ENCODE data around the gene UCN.
"Not testable (repeated sequence)": the region's sequence is repeated elsewhere in the genome, so short reads cannot be mapped to it uniquely, and the experiment has no call there.

Gene UCN

DNA sequence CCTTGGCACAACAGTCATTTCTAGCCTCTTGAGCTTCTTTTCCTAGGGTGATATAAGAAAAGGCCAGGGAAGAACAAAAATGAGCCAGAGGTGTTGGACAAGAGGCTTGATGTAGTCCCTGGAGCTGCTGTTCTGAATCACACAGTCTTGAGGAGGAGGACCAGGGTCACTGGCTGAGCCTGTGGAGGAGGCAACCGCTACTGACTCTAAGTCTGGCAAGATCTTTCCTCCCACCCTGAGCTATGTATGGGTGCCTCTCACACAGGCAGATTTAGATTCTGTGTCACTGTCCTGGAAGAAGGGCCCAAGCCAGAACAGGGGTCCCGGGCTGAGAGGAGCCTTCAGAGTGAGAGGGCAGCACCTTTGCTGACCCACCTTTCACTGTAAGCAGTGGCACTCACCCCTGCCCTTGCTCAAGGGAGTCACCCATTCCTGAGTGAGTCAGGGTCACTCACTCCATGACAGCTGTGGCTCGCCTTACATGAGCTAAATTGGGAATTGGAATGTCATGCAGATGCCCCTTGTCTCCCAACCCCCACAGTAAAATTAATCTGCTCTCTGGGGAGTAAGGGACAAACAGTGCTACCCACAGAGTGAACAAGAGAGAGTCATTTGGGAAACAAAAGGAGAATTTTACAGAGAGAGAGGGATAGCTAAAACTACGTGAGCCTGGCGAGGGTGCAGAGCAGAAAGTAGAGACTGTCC, 26.2 kb downstream of the UCN start, which contains the start of gene TRIM54:
TRIM54 (plus strand) TSS at position 575 of the 705 bp plus-strand sequence. CDS start 303 bp downstream, outside the sequence.
- DNase-seq, result no peak

DNA sequence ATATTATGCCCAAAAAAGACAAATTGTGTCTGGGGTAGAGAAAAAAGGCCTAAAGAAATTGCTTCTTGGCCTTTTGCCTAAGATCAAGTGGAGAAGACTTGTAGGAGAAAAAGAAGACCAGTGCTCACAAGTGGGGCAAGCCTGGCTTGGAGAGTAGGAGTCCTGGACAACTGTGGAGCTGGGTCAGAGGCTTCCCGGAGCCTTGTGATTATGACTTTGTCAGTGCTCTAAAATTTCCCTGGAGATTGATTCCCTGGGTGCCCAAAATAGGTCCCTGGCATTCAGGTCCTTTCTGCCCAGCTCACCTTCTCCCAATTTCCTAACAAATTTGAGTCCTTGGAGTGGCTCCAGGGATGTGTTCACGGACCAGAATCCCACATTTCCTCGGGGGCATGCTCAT, 26.8 kb downstream of the UCN start:
- DNase-seq, result no peak

DNA sequence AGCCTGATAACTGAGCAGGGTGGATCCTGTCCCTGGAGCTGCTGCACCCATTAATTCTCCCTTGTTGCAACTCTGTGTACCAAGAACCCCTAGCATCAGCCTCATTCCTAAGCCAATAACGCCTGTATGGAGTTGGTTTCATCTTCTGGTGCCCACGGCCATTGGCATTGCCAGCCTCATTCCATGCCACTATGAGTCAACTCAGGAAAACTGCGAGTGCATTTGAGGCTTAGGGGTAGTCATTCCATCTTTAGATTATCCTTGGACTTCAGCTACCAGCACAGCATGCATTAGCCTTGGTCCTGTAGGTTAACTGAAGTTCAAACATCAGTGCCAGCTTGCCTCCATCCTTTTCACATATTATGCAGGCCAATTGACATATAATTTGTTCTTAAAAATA, 27.4 kb downstream of the UCN start:
- DNase-seq, result no peak

DNA sequence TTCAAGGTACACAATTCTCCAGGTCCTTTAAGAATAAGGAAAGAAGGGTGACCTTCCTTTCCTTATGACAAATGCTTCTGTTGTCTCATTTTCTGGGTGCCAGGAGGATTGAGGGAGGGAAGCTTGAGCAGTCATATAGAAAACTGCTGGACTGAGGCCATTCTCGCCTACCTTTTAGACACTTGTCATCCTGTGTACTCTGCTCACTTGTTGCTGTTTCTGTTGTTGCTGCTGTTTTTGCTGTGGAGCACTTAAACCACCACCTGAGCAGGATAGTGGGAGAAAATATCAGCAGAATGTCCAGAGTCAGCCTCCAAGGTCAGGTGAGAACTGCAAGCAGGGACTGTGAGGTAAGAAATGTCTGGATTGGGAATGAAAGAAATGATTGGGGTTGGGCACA, 30.2 kb downstream of the UCN start:
- DNase-seq, result no peak

DNA sequence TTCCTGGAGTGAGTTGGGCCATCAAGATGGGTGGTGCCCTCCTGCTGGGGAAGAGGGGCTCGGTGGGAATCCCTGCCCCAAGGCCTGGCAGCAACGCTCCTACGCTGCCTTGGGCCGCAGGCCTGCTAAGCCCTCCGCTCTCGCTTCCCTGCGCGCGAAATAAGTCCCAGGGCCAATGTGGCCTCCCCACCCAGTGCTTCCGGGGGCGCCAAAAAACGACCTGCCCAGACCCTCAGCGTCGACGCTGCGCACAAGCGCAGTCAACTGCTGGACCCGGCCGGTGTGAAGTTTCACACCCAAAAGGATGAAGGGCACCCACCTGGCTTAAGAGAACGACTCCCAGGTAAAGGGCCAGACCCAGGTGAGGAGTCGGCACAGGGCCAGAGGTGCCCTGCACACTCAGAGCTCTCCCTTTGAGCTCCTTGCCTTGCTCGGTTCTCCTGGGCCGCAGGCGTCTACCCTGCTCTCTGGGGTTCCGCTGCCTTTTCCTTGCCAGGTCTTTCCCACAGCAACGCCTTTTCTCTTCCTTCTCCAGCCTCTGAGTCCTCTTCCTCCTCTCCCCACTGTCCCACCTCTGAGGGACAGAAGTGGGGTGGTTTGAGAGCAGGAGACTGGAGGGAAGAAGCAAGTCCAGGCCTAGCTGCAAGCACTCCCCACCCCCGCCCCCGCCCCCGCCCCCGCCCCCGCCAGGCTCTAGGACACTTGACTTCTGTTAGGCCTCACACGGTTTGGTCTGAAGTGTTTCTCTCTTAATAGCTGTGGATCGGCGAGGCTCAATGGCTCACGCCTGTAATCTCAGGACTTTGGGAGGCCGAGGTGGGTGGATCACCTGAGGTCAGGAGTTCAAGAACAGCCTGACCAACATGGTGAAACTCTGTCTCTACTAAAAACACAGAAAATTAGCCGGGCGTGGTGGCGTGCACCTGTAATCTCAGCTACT, 32.8 kb downstream of the UCN start, which contains the start of gene DNAJC5G:
DNAJC5G (plus strand) TSS at position 223 of the 940 bp plus-strand sequence. CDS start 1,296 bp downstream, outside the sequence.
- no peak for DNase-seq

DNA sequence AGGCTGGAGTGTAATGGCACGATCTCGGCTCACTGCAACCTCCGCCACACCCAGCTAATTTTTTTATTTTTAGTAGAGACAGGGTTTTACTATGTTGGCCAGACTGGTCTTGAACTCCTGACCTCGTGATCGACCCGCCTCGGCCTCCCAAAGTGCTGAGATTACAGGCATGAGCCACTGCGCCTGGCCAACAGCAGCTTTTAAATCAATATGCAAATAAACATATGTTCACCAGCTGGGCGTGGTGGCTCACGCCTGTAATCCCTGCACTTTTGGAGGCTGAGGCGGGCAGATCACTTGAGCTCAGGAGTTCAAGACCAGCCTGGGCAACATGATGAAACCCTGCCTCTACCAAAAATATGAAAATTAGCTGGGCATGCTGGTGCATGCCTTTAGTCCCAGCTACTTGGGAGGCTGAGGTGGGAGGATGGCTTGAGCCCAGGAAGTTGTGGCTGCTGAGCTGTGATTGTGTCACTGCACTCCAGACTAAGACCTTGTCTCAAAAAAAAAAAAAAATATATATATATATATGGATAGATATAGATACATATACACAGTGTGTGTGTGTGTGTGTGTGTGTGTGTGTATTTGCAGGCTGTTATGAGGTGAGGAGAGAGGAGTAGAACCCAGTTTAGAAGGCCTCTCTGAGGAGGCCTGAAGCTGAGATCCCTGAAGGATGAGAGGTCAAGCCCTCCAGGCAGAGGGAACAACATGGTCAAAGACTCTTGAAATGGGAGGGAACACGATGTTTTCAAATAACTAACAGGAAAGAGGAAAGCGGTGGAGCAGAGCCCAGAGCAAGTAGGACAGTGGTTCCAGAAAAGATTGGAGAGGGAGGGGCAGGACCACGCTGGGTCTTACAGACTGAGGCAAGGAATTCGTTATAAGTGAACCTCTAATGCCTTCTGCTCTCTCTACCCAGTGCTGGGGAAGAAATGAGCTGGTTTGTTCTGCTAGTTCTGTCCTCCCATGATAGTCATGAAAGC, 35.4 kb downstream of the UCN start:
- not testable (repeated sequence) for DNase-seq

DNA sequence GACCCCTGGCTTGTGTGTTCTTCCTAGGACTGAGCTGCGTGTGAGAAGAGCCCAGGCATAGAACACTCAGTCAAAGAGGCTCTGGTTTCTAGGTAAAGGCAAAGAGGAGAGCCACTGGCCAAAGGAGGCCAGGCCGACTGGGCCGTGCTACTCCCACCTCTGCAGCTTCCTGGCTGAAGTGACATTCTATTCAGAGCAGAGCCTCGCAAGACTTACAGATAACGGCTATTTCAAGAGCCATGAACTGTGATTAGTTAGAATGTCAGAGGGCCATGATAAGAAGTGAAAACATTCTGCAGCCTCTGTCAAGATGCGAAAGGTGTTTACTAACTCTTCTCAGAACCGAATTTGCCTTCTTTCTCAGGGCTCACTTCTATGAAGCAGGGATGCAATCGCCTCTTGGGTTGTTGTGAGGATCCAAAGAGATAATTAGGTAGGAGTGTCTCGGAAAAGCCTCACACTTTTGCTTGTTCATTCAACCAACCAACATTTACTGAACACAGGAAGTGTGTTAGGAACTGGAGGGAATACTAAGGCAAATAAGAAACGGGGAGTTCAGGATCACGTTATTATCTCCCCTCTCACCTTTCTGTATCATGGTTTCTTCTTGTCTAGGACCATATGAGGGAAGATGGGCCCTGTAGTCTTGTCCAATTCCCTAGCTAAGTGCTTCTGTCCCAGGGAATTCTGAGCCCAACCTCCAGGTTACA, 36.5 kb downstream of the UCN start:
- DNase-seq, result no peak

DNA sequence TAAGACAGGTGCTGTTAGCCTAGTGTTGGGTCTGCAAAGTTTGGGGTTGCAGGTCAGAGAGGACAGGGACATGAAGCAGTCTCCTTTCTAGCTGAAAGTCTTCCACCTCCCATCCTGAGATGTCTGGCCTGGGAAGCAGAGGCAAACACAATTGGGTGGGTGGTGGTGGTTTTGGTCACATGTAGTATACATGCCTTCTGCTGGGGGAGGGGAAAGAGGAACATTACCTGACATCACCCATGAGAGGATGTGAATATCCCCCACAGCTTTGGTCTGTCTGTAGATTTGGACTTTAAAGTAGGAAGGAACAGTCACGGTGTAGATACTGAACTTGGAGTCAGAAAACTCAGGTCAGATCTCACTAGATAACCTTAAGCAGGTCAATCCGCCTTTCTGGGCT, 37.6 kb downstream of the UCN start:
- DNase-seq, result no peak

DNA sequence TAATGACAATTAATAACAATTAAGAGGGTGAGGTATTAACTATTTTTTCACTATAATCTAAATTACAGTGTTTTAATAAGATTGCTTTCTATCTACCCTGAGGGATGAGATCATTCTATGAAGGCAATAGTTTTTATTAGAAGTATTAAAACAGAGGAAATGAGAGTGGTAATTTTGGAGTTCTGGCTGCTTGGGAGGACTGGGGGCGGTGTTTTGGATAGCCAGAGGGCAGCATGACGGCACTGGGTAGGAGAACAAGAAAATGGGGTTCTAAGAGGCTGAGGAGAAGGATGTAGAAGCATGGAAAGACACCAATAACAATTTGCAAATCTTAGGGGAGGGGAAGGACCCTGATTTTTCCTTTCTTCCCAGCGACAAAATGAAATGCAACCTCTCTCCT, 38.1 kb downstream of the UCN start:
- no peak for DNase-seq

DNA sequence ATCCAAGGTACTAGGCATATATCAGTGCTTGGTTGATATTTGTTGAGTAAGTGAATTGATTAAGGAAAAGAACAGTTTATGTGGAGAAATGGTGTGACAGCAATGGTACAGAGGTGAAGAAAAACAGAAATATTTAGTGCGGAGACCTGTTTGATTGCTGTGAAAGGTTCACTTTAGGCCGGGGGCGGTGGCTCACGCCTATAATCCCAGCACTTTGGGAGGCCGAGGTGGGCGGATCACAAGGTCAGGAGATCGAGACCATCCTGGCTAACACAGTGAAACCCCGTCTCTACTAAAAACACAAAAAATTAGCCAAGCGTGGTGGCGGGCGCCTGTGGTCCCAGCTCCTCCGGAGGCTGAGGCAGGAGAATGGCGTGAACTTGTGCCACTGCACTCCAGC, 39.9 kb downstream of the UCN start:
- not testable (repeated sequence) for DNase-seq

DNA sequence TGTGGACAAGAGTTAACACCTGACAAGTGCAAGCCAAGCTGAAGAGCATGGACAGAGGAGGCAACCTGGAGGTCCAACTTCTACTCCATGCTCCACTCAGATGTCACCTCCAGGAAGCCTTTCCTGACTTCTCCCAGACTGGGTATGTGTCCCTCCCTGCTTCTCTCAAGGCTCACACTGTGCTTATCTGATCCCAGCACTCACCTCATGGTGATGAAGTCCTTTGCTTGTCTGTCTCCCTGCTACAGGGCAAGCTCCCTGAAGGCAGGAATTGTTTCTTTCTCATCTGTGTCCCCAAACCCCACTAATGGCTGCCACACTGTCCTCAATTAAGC, 42.7 kb downstream of the UCN start:
- no peak for DNase-seq

DNA sequence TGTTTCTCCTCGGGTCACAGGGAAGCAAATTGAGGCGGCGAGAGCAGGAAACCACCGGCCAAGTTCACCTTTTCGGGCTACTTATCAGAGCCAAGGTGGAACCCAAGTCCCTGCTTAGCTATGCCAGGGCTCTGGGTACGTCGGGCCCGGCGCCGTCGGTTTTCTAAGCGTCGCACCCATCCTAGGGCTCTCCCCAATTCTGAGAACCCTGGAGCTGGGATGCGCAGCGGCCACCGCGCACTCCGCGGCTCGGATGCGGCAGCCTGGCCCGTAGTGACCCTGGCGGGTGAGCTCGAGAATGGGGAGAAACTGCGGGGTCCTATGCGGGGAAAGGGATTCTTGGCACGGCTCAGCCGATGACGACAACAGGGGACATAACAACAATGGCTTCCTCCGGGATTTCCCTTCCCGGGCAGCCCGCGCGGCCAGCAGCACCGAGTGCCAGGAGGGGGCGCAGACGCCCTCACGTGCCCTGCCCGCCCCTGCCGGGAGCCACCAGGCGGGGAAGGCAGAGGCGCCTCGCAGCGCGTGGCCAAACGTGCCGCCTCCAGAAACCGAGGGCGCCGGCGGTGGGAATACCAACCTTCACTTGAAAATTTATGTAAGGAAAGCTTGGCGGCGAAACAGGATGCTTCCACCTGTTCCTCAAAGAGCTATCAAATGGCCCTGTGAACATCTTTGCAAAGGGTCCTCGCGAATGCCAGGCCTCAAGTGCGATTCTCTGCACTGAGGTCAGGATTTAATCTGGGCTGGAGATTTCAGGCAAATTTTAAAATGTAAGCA, 43.3 kb downstream of the UCN start:
- peak; percentile 22 for DNase-seq

DNA sequence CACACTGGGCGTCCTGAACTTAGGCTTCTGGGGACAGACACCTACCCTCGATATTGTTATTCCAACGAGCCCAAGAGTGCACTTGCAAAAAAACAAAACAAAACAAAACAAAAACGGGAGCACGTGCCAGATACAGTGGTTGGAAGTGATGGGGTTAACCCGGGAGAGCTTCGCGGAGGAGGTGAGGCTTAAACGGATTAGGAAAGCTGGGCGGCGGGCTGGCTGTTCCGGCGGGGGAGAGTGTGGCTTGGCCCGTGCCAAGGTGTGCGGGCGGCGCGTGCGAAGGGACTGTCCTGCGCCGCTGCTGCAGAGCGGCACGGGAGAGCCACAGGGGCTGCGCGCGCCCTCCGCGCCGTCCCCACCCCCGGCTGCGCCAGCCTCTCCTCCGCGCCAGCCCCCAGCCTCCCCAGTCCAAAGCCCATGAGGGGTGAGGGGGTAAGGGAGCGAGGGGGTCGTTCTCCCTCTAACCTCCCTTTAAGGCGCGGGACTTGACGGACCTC, 43.9 kb downstream of the UCN start:
- DNase-seq, result no peak

DNA sequence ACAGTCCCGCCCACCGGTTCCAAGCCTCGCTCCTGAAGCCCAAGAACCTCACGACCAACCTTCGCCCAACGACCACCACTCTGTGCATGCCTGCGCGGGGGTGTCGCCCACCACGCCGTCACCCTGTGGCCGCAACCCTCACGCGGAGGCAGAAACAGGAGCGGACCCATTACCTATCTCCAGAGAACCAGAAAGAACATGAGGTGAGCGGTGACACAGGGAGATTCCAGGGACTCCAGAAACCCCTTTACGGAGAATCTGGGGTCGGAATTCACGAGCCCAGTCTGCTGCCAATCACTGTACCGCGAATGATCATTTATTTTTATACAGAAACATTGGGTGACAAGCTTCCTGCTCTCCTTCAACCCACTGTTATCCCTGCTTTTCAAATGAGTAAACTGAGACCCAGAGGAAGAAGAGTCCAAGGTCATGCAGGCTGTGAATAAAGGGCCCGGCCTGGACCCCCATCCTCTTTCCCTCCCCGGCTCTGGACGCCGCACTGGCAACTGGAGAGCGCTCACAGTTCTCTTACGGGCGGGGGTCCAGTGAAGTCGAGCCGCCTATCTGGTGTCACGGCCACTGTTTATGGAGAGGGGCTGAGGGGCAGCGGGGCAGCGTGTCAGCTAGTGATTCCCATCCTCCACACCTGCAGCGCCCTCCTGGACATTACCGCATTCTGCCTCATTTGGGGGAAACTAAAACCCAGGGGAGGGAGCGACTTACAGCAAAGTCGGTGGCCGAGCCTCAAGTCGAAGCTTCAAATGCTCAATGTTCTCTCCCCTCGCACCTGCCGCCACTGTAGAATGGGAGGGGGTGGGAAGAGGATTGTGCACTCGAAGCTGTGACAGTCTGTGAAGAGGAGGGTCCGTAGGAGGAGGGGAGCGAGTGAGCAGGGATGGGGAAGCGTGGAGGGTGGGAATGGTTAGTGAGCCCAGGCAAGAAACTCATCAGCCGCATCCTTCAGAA, 44.7 kb downstream of the UCN start:
- no peak for DNase-seq

DNA sequence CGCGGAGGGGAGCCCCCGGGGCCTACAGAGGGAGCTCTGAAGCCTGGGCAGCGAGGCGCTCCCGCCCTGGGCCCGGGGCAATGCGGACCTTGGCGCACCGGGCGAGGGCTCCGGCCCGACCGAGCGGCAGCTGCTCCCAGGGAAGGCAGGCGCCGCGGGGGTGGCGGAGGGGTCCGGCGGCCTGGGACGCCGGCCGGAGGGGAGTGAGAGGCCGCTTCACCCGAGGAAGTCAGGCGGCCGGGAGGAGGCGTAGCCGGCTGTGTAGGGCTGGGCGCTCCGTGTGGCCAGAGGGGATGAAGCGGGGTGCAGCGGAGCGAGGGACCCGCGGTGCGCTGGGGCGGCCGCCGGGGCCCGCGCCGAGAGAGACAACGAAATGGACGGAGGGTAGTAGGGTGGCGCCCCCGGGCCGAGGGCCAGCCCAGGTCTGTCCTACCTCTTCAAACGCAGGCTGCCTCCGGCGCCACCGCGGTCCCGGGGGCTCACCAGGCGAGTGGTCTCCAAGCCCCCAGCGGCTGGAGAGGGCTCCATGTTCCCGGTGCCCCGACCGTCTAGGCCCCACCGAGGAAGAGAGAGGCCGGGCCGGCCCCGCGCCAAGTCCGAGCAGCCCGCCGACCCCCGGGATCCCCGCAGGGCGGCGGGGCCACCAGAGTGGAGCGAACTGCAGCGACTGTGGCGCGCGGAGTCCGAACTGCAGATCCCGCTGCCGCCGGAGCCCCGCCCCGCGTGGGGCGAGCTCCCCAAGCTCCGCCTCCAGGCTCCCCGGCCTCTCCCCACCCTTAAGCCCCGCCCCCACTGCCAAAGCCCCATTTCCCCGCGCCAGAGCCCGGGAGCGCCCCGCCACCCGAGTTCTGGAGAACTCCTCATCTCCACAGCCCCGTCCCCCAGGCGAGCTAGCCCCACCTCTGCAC, 45.6 kb downstream of the UCN start, which contains the start of gene SLC30A3:
SLC30A3 (minus strand) TSS at position 669 of the 908 bp plus-strand sequence; CDS start at position 528, 141 bp downstream.
- DNase-seq, result no peak

DNA sequence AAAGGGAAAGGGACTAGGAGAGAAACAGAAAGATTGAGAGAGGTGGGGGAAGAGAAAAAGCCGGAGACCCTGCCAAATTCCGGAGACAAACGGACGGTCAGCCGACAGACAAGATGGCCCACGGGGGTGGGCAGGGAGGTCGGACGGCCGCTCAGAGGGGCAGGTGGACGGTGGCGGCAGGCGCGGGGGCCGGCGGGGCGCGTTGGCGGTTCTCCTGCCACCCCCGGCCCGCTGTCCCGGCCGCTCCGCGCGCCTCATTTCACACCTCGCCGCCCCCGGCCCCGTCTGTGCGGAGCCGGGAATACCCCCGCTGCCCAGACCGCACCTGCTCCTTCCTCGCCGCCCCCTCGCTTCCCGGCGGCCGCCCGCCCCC, 46.3 kb downstream of the UCN start:
- DNase-seq, result no peak

DNA sequence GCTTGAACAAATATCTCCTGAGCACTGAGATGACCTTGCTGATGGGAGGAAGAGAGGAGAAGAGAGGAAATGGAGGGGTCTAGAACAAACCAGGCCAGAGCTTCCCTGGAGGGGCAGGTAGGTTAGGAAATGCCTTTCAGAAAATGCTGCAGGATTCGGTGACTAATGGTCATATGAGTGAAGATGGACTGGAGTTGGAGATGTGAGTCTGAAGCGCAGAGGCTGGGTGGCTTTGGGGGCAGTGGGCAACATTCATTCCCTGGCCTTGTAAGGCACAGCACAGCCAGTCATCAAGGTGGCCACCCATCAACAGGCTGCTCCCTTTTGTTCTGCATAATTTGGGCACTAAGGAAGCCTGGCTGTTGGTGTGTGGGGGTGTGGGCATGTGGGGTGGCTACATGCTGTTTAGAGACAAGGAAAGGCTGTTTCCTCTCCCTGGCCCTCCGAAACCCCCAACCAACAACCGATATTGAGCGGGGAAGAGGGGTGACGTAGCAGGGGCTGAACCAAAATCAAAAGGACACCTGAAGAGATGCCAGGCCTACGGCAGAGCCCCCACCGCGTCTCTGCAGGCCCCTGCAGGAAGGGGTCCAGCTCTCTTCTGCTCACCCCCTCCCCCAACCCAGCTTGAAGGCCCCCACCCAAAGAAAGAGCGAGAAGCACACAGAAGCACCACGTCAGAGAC, 46.9 kb downstream of the UCN start:
- no peak for DNase-seq

DNA sequence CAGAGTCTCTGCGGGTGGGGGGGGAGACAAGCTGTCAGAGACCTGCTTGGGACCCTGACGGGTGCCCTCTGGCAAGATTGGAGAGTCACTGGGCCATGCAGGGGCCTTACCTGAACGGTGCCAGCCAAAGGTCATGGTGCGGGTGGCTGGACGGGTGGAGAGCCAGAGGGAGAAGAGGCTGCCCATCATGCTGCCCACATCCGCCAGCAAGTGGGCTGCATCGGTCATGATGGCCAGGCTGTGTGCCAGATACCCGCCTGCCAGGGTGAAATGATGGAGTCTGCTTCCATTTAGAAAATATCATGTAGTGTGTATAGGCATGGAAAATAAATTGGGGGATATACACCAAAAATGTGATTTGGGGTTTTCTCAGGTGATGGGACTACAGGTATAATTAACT, 50.2 kb downstream of the UCN start:
- no peak for DNase-seq
